ENCODE results near the gene USP3. TPM values are rescaled to one million over a fixed set of nuclear protein-coding genes. Genes with fewer than 3 reads are reported as not detected.

The USP3 gene
- total and polyA plus RNA-seq, 2 of the 13 experiments (the other 11 are each of a cell fraction or from before 2014, with no cell fraction given) = 14.3 to 61.2 TPM

DNA sequence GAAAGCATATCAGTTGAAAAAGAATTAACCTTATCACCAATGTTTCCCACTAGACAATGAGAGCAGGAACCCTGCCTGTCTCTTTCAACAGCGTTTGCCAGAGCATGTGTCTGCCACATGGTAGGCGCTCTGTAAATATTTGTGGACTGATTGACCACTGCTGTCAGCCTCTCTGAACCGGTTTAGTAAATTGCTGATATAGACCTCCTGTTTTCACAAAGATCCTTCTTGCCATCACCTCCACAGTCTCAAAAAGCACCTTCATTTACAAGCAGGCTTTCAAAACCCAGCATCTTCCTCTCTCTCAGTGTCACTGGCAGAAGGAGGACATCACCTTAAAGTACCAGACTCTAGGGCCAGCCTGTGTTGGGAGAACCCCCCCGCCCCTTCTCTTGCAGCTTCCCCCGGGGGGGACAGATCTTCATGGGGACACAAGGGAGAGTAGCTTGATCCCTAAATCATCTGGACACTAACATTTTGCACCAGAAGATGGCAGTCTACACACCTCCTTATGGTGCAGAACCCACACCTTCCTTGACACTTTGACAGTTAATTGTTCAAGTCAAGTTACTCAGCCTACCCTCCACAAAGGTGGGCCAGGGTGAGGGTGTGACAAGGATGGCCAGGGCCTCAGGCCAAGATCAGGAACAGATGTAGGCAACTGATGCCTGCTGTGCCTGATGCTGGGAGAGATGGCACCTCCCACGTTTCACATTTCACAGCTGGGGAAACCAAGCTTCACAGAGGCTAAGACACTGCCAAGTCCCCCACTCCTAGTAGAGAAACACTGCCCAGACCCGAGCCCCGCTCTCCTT is 37.8 kb upstream of the USP3 start (continued):
- TF ChIP-seq, protein P1, sequence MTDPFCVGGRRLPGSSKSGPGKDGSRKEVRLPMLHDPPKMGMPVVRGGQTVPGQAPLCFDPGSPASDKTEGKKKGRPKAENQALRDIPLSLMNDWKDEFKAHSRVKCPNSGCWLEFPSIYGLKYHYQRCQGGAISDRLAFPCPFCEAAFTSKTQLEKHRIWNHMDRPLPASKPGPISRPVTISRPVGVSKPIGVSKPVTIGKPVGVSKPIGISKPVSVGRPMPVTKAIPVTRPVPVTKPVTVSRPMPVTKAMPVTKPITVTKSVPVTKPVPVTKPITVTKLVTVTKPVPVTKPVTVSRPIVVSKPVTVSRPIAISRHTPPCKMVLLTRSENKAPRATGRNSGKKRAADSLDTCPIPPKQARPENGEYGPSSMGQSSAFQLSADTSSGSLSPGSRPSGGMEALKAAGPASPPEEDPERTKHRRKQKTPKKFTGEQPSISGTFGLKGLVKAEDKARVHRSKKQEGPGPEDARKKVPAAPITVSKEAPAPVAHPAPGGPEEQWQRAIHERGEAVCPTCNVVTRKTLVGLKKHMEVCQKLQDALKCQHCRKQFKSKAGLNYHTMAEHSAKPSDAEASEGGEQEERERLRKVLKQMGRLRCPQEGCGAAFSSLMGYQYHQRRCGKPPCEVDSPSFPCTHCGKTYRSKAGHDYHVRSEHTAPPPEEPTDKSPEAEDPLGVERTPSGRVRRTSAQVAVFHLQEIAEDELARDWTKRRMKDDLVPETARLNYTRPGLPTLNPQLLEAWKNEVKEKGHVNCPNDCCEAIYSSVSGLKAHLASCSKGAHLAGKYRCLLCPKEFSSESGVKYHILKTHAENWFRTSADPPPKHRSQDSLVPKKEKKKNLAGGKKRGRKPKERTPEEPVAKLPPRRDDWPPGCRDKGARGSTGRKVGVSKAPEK (CRISPR knock-in tag; IDR thresholded peaks at IDR 0.05; ENCODE audit: borderline replicate concordance) = no peak
- TF ChIP-seq ZNF703 (CRISPR knock-in tag; IDR thresholded peaks at IDR 0.05; ENCODE audit: borderline replicate concordance) = no peak
- no peak for TF ChIP-seq MBNL3 (CRISPR knock-in tag; conservative IDR thresholded peaks at IDR 0.05)
- TF ChIP-seq PHB2 (IDR thresholded peaks at IDR 0.05; ENCODE audit: partially characterized antibody) = no peak
- no peak for TF ChIP-seq AGO2 (optimal IDR thresholded peaks at IDR 0.05; ENCODE audit: low read depth, low read length)
- TF ChIP-seq NFIC (IDR thresholded peaks at IDR 0.05; ENCODE audit: low read length) = no peak
- no peak for TF ChIP-seq TOE1 (CRISPR knock-in tag; IDR thresholded peaks at IDR 0.05)
- TF ChIP-seq, protein P2, sequence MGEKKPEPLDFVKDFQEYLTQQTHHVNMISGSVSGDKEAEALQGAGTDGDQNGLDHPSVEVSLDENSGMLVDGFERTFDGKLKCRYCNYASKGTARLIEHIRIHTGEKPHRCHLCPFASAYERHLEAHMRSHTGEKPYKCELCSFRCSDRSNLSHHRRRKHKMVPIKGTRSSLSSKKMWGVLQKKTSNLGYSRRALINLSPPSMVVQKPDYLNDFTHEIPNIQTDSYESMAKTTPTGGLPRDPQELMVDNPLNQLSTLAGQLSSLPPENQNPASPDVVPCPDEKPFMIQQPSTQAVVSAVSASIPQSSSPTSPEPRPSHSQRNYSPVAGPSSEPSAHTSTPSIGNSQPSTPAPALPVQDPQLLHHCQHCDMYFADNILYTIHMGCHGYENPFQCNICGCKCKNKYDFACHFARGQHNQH (CRISPR knock-in tag; IDR thresholded peaks at IDR 0.05) = peak; percentile 90
- no peak for TF ChIP-seq HNF4G (IDR thresholded peaks at IDR 0.05; ENCODE audit: borderline replicate concordance, low read depth, low read length)
- no peak for TF ChIP-seq HNF4G (CRISPR knock-in tag; IDR thresholded peaks at IDR 0.05; ENCODE audit: borderline replicate concordance, low read depth)
- no peak for TF ChIP-seq IKZF1 (IDR thresholded peaks at IDR 0.05)
- 0 out of 2 replicates have a peak, but pooled peaks have one; percentile 58 for TF ChIP-seq ZNF431 (CRISPR knock-in tag; IDR thresholded peaks at IDR 0.05; ENCODE audit: borderline replicate concordance, low read depth)
- no peak for TF ChIP-seq ZNF496 (CRISPR knock-in tag; IDR thresholded peaks at IDR 0.05; ENCODE audit: insufficient replicate concordance)
- TF ChIP-seq ZNF451 (CRISPR knock-in tag; IDR thresholded peaks at IDR 0.05) = no peak; the same call in 1 of the 2 replicates
- TF ChIP-seq NCOR1 (IDR thresholded peaks at IDR 0.05; ENCODE audit: borderline replicate concordance, low read length) = no peak
- TF ChIP-seq MYC (CRISPR knock-in tag; IDR thresholded peaks at IDR 0.05; ENCODE audit: borderline replicate concordance) = peak; percentile 41; the same call in 1 of the 2 replicates
- 0 out of 2 replicates have a peak, but pooled peaks have one; percentile 41 for TF ChIP-seq ZNF615 (CRISPR knock-in tag; IDR thresholded peaks at IDR 0.05; ENCODE audit: borderline replicate concordance)
- TF ChIP-seq HOXA7 (CRISPR knock-in tag; IDR thresholded peaks at IDR 0.05) = no peak
- TF ChIP-seq PITX1 (CRISPR knock-in tag; IDR thresholded peaks at IDR 0.05) = 0 out of 2 replicates have a peak, but pooled peaks have one; percentile 62
- no peak for TF ChIP-seq ZNF337 (CRISPR knock-in tag; IDR thresholded peaks at IDR 0.05; ENCODE audit: borderline replicate concordance, low read depth)
- no peak for TF ChIP-seq ZNF121 (CRISPR knock-in tag; IDR thresholded peaks at IDR 0.05)
- no peak for TF ChIP-seq ESRRA (CRISPR knock-in tag; IDR thresholded peaks at IDR 0.05; ENCODE audit: low read depth)
- TF ChIP-seq, protein P3, sequence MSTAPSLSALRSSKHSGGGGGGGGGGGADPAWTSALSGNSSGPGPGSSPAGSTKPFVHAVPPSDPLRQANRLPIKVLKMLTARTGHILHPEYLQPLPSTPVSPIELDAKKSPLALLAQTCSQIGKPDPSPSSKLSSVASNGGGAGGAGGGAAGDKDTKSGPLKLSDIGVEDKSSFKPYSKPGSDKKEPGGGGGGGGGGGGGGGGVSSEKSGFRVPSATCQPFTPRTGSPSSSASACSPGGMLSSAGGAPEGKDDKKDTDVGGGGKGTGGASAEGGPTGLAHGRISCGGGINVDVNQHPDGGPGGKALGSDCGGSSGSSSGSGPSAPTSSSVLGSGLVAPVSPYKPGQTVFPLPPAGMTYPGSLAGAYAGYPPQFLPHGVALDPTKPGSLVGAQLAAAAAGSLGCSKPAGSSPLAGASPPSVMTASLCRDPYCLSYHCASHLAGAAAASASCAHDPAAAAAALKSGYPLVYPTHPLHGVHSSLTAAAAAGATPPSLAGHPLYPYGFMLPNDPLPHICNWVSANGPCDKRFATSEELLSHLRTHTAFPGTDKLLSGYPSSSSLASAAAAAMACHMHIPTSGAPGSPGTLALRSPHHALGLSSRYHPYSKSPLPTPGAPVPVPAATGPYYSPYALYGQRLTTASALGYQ (CRISPR knock-in tag; IDR thresholded peaks at IDR 0.05) = peak; percentile 44; the same call in 1 of the 2 replicates
- TF ChIP-seq HMGA1 (CRISPR knock-in tag; conservative IDR thresholded peaks at IDR 0.05) = no peak
- TF ChIP-seq HDAC2 (CRISPR knock-in tag; IDR thresholded peaks at IDR 0.05) = peak; percentile 41; the same call in 1 of the 2 replicates

Data from HepG2 (cell line).